Measurements from ENCODE around the gene PLCB4.

PLCB4 gene

DNA sequence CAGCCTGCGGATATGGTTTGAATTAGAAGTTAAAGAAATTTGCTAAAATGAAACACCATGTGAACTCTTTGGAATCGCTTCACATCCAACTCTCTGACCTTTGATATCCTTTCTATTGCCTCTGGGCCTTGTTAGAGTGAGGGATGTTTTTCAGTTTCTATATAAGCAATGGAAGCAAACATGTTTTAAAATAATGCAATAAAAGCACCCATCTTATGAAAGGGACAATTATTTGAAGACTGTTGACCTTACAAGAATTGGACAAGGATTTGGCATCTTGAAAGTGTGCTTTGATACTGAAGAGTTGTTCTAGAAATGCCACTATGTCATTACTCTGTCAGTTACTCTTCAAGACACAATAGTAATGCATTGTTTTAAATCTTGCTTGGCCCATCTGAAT is 221.4 kb downstream of the PLCB4 start:
- TF ChIP-seq EZH2phosphoT487 (conservative IDR thresholded peaks at IDR 0.05; ENCODE audit: low read length), result no peak
- TF ChIP-seq, protein P1, sequence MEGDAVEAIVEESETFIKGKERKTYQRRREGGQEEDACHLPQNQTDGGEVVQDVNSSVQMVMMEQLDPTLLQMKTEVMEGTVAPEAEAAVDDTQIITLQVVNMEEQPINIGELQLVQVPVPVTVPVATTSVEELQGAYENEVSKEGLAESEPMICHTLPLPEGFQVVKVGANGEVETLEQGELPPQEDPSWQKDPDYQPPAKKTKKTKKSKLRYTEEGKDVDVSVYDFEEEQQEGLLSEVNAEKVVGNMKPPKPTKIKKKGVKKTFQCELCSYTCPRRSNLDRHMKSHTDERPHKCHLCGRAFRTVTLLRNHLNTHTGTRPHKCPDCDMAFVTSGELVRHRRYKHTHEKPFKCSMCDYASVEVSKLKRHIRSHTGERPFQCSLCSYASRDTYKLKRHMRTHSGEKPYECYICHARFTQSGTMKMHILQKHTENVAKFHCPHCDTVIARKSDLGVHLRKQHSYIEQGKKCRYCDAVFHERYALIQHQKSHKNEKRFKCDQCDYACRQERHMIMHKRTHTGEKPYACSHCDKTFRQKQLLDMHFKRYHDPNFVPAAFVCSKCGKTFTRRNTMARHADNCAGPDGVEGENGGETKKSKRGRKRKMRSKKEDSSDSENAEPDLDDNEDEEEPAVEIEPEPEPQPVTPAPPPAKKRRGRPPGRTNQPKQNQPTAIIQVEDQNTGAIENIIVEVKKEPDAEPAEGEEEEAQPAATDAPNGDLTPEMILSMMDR (IDR thresholded peaks at IDR 0.05; ENCODE audit: insufficient read depth, low read length, poor library complexity, severe bottlenecking), result no peak
- Histone ChIP-seq H3K4me2 (ENCODE audit: low read depth, low read length, poor library complexity, severe bottlenecking) (no peak overlapping the region), H3K36me3 (ENCODE audit: low read length) (no peaks in the 10 kb centered on the region), H3K9me3 (ENCODE audit: insufficient read depth, low read length) (no peaks in the 10 kb centered on the region), H4K20me1 (ENCODE audit: low read depth, low read length) (no peaks in the 10 kb centered on the region), H3F3A (ENCODE audit: insufficient read depth) (no peaks in the 10 kb centered on the region), H3K9me2 (replicated peaks; ENCODE audit: insufficient read depth, low read length) (no peaks in the 10 kb centered on the region), H3K79me2 (ENCODE audit: insufficient read depth, low read length) (no peaks in the 10 kb centered on the region), H3K27me3 (ENCODE audit: low read length) (no peaks in the 10 kb centered on the region), H3K4me3 (ENCODE audit: insufficient read depth, low read length, poor library complexity, severe bottlenecking) (no peak overlapping the region), H2AFZ (ENCODE audit: low read depth, low read length, severe bottlenecking) (no peak overlapping the region), H3K27ac (ENCODE audit: low read depth, low read length) (no peak overlapping the region), H3K9ac (ENCODE audit: low read length) (no peak overlapping the region)

DNA sequence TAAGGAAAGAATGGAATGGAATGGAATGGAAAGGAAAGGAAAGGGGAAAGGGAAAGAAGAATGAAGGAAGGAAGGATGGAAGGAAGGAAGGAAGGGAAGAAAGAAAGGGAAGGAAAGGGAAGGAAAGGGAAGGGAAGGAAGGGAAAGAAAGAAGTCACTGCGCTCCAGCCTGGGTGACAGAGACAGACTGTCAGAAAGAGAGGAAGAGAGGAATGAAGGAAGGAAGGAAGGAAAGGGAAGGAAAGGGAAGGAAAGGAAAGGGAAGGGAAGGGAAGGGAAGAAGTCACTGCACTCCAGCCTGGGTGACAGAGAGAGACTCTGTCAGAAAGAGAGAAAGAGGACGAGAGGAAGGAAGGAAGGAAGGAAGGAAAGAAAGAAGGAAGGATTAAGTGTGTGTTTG is 224.3 kb downstream of the PLCB4 start:
- Histone ChIP-seq H3K4me2 (ENCODE audit: low read depth, low read length, poor library complexity, severe bottlenecking) (no peak overlapping the region), H3K36me3 (ENCODE audit: low read length) (no peaks in the 10 kb centered on the region), H2AFZ (ENCODE audit: low read depth, low read length, severe bottlenecking) (no peak overlapping the region), H3K9me2 (replicated peaks; ENCODE audit: insufficient read depth, low read length) (no peaks in the 10 kb centered on the region), H3F3A (ENCODE audit: insufficient read depth) (no peaks in the 10 kb centered on the region), H4K20me1 (ENCODE audit: low read depth, low read length) (no peaks in the 10 kb centered on the region), H3K79me2 (ENCODE audit: insufficient read depth, low read length) (no peaks in the 10 kb centered on the region), H3K9ac (ENCODE audit: low read length) (no peak overlapping the region), H3K27me3 (ENCODE audit: low read length) (no peaks in the 10 kb centered on the region), H3K27ac (ENCODE audit: low read depth, low read length) (no peak overlapping the region), H3K4me3 (ENCODE audit: insufficient read depth, low read length, poor library complexity, severe bottlenecking) (no peak overlapping the region), H3K9me3 (ENCODE audit: insufficient read depth, low read length) (no peaks in the 10 kb centered on the region)
- TF ChIP-seq, protein P1 (IDR thresholded peaks at IDR 0.05; ENCODE audit: insufficient read depth, low read length, poor library complexity, severe bottlenecking), result no peak
- no peak for TF ChIP-seq EZH2phosphoT487 (conservative IDR thresholded peaks at IDR 0.05; ENCODE audit: low read length)

DNA sequence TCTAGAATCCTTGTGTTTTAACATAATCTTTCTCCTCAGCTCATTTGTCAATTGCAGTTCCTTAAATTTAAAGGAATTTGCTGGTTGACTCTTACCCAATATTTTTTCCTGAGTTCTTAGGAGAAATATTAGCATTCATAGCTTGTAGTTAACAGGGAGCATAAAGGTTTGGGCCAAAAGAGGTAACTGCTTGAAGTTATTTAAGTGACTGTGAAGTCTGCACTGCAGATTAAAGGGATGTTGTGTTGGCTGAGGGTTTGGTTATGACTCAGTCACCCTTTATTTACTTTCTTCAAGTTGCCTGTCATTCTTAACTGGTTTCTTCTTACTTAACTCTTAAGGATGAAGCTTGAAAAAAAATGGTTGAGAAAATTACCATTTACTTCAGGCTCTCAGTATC is 225.2 kb downstream of the PLCB4 start:
- no peak overlapping the region for H3K4me2 ChIP-seq (ENCODE audit: low read depth, low read length, poor library complexity, severe bottlenecking)

More for the DNA sequence above, 225.2 kb downstream of the PLCB4 start:
- Histone ChIP-seq H2AFZ (ENCODE audit: low read depth, low read length, severe bottlenecking) (no peak overlapping the region), H3K27ac (ENCODE audit: low read depth, low read length) (no peak overlapping the region), H4K20me1 (ENCODE audit: low read depth, low read length) (no peaks in the 10 kb centered on the region), H3K9ac (ENCODE audit: low read length) (no peak overlapping the region), H3K9me3 (ENCODE audit: insufficient read depth, low read length) (no peaks in the 10 kb centered on the region), H3K4me3 (ENCODE audit: insufficient read depth, low read length, poor library complexity, severe bottlenecking) (no peak overlapping the region), H3K79me2 (ENCODE audit: insufficient read depth, low read length) (no peaks in the 10 kb centered on the region), H3F3A (ENCODE audit: insufficient read depth) (no peaks in the 10 kb centered on the region), H3K36me3 (ENCODE audit: low read length) (no peaks in the 10 kb centered on the region), H3K9me2 (replicated peaks; ENCODE audit: insufficient read depth, low read length) (no peaks in the 10 kb centered on the region), H3K27me3 (ENCODE audit: low read length) (no peaks in the 10 kb centered on the region)
- TF ChIP-seq EZH2phosphoT487 (conservative IDR thresholded peaks at IDR 0.05; ENCODE audit: low read length), result no peak
- TF ChIP-seq, protein P1 (IDR thresholded peaks at IDR 0.05; ENCODE audit: insufficient read depth, low read length, poor library complexity, severe bottlenecking), result no peak

Measured in SU-DHL-6 (cell line).